Fibroblast of skin of abdomen (primary cell): Measurements from ENCODE around the gene RTP3. TPM values are rescaled to one million over a fixed set of nuclear protein-coding genes. Genes with fewer than 3 reads are reported as not detected.

ENCODE experiments used
- DNase-seq: peaks from one replicate; pipeline ENCODE4 v3.0.0-alpha.2; 2013
- polyA plus RNA-seq, 2 experiments: library from polyadenylated mRNA; unstranded; fragments of 120-200 nt; gene quantifications; one replicate each; pipeline ENCODE4 v1.2.1, GENCODE V29; 2013; ENCODE audit not compliant: insufficient read length in 2 of 2

The RTP3 gene
- polyA plus RNA-seq (2013, experiment 1 of 2; ENCODE audit: insufficient read length) = not detected
- polyA plus RNA-seq (2013, experiment 2 of 2; ENCODE audit: insufficient read length) = not detected

DNA sequence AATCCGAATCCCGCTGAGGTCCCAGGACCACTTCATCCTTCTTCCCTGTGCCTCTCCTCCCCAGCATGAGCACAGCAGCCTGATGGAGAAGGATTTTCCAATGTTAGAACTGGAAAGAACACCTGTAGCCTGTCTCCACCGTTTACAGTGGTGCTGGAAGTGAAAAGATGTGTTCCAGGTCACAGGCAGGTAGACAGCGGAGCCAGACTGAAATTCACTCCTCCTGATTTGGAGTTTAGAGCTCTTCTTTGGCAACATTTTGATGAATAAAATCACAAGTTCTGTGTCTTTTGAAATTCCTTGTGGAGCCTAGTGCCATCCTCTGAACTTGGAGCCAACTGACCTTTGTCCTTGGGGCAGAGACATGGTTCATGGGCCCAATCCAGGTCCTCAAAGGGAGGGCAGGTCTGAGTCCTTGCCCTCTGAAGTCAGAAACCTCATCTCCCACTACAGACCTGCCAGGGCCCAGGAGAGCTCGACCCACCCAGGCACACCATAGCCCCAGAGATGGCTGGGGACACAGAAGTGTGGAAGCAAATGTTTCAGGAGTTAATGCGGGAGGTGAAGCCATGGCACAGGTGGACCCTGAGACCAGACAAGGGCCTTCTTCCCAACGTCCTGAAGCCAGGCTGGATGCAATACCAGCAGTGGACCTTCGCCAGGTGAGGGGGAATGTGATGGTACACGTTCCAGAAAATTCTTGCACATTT, at the start of gene RTP3:
Gene RTP3, plus strand, starts transcription at position 421 of the 710 bp plus-strand sequence. Its CDS starts 87 bp downstream, at position 508.
- no peak for DNase-seq

DNA sequence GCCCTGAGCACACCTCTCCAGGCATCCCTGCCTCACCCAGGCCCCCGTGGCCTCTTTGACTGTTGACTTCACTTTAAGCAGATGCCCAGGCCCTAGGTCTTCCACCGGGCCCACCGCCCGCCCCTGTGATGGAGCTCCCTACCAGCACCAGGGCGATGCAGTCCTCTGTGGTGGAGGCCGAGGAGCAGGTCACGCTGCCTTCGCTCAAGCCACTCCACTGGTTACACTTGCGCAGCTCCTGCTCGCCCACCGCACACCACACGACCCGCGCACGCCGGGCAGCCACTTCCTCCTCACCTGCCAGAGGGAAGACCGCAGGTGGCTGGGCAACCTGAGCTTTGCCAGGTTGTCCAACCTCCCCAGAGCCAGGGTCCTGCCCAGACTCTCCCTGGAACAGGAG, 49.1 kb upstream of the RTP3 start:
- no peak for DNase-seq

DNA sequence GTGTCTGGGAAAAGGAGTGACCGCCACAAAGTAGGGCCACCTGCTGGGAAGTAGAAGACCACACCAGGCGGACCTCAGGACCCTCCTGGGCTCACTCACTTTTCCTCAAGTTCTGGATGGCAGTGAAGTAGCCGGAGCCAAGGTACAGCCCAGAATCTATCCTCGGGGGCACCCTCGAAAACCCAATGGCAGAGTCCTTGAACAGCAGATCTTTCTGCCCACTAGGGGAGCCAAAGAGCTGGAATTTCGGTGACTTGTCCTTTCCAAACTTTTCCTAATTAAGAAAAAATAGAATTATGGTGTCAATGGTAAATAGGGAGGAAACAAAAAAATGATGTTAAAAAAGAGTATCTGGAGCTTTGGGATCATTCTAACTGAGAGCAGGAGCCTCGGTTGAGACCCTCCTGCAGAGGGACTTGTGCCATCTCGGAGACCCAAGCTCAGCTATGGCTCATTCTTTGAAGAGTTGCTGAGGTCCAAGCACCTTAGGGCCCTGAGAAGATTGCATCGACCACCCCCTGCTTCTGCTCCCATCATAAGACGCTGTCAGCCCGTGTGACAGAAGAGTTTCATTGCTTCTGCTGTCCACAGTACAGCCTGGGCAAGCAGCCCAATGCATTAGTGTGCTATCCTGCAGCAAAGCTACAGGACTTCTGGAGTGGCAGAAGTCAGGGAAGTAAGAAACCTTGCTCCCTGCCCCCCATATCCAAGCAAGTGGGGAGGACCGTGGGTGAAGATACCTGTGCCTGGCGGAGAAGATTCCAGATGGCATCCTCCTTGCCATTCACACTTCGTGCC, 47.8 kb upstream of the RTP3 start:
- no peak for DNase-seq

DNA sequence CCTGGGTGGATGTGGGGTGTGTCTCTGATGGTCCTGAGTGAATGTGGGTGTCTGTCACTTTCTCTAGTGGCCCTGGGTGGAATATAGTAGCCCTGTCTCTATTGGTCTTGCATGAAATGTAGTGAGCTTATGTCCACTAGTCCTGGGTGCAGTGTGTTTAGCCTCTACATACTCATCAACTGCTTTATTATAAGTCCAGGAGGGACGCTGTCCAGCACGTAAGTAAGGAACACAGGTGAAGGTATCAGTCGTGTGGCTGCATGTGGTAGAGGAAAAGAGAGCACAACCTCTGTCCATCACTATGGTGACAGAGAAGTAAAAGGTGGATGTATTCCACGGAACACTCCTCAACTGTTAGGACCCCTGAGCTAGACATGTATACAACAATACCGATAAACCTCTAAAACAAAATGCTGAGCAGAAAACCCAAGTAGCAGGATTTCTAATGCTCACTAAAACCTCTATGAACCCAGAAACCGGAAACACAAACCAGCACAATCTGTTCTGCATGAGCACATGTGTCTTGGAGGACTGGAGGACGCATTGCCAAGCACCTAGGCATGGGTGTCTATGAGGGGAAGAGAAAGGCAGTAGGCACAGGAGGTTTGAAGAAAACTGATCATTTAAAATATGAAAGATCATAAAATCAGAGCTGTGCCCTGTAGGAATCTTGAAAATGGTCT, 44.1 kb upstream of the RTP3 start:
- DNase-seq = no peak

DNA sequence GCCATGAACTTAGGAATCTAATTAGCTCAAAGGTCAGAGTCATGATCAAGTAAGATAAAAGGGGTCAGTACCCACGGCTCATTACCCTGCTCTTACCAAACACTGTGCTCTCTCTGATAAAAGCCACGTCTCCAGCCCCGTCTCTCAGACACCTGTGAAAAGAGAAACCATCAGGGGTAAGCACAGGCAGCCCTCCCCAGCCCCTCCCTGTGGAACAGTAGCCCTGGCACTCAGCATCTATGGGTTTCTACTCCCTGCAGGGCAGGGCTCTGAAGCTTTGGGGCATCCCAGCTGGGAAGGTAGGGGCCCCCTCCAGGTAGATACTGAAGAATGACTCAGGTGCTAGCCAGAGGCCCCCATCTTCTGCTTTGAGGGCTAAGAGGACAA, 43.6 kb upstream of the RTP3 start:
- no peak for DNase-seq

DNA sequence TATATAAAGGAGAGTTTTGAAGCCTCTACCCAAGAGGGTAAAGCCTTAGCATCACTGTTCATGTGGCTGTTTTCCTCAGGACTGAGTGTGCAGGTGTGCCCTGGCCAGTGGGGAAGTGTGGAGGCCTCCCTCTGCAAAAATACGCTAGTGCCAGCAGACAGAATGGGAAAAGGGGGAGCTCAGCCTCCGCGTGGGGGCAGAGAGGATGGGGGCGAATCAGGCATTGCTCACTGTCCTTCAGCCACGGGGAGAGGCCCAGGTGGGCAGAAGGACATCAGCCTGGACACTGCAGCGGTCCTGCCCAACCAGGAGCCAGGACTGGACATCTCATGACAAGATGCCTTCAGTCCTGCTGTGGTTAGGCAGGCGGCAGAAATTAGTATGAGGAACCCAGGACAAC, 43.2 kb upstream of the RTP3 start:
- no peak for DNase-seq

DNA sequence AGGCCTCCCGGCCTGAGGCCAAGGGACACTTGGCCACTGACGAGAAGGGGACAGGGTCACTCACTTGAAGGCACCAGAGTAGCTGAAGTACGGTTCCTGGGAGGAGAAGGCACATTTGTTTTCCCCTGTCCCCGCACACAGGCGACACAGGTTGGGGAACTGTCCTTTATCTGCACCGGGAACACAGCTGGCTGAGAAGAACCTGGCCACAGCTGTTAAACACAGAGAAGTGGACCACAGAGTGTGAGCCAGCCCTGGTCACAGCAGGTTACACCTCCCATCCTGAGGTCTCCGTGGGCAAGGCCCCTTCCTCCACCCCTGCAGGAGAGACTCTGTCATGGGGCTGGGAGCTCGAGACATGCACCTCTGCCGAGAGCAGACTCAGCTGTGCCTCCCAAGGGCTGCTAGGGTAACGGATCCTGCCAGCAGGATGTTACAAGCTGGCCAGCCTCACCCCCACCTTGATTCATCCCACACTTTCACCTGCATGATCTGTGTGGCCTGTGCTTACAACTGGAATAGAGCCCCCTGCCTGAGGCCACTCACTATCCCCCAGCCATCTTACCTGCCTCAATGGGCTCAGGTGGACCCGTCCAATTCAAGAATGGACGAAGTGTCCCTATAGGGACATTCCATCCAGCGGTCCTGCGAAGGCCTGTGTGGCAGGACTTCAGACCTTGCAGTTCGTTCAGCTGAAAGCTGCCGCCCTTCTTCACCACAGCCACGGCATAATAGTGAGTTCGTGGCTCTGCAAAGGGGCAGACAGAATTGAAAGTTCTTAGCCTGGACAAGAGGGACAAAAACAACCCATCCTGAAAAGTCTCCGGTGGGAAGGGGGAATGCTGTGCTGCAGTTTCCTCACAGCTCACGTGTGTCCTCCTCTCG, 42.3 kb upstream of the RTP3 start:
- DNase-seq = no peak

DNA sequence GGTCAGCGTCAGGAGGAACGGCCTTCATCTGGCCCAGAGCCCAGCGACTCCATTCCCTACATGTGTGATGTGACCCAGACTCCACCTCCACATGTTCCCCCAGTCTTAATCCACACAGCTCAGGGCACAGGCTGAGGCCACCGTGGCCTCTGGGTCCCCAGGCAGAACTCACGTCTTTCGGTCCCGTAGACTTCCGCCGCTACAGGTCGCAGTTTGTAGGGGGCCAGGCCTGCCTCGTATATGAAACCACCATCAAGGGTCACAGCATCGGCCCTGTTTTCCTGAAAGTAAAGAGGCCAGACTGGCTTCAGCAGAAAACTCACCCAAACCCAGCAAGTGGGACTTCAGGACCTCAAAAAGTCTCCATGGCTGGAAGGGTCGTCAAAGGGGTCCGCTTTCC, 41.7 kb upstream of the RTP3 start:
- no peak for DNase-seq

DNA sequence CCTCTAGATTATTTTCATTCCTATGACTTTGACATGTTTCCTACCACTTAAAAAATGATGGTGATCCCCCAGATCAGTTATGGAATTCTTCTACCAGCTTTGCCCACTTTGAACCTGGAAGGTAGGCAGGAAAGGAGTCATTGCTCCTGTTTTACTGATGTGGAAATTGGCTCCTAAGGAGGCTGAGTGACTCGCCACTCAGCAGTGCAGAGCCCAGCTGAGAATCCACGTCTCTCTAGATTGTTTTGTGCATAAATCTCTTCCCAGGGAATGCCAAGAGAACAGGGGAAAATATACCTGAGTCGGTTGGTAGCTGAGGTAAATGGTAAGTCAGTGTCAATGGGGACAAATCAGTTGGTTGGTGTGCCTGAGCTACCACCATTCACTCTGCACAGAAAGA, 37.7 kb upstream of the RTP3 start:
- no peak for DNase-seq

DNA sequence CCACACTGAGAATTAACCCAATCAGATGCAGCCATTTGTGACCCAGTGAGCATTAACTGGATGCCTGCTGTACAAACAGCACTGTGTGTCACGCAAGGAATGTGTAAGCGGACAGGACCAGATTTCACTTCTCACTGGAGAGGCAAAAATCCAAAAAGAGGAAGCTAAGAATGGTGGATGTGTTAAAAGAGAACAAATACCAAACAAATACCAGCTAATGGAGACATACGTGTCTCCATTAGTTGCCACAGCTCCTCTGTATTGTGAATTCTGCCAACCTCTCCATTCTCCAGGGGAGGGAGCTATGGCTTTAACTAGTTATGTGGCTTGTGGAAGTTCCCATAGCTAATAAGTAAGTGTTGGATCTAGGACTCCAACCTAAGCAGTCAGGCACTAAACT, 35.7 kb upstream of the RTP3 start:
- DNase-seq = no peak

DNA sequence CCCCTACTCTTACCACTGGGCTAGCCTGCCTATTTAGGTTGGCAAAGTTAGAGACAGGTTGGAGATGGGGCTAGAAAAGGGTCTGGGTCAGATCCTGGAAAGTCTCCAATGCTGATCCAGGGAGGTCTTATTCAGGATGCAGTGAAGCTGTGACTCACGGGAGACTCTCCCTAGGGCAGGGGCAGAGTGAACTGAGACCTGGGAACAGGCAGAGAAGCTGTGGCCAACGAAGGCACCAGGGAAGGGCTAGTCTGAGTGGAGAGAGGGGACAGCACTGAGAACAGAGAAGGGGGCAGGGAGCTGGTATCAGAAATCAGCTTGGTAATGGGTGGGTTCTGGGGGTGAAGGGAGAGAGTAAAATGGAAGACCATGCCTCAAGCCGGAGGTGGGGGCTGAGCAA, 35.3 kb upstream of the RTP3 start:
- no peak for DNase-seq

DNA sequence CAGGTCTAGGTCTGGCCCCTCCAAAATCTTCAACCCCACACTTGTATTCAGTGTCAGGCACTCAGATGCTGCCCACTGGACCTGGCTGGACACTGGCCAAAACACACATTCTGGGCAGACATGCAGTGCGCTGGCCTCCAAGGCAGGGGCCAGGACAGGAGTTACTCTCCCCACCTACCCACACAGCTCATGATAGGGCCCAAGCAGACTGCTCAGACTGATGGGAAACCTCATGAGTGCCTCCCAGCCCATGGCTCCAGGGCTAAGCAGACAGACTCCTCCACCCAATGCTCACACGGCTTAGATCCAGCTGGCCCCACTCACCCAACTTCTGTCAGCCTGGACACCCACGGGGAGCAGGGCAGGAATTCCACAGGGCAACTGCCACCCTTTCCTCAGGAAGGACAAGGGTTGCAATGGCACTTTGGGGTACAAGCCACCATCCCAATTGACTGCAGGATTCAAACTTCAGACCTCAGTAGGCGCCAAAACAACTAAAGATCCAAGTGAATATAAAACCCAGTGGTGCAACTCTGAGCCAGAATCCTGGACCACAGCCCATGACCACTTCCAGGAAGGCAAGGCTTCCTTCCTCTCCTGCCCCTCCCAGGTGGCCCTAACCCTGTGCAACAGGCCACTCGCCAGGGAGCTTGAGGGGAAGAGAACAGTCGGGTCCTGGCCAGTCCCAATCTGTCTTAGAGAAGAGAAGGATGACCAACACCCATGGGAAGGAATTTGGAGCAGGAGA, 34.5 kb upstream of the RTP3 start:
- no peak for DNase-seq

DNA sequence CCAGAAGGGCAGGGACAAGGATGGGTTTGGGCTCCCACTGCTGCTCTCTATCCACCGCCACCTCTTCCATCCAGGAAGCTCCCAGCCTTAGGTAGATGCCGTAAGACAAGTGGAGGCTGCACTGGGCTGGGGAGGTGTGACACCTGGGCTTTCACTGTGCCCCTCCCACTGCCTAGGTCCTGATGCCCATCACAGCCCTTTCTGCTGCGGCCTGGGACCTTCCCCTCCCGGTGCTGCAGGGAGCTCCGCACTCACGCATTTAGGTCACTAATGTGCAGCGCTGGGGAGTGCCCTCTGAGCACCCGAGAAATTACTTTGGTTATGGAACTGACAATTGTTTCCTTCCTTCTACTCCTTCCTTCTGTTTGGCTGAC, 33.9 kb upstream of the RTP3 start:
- no peak for DNase-seq

DNA sequence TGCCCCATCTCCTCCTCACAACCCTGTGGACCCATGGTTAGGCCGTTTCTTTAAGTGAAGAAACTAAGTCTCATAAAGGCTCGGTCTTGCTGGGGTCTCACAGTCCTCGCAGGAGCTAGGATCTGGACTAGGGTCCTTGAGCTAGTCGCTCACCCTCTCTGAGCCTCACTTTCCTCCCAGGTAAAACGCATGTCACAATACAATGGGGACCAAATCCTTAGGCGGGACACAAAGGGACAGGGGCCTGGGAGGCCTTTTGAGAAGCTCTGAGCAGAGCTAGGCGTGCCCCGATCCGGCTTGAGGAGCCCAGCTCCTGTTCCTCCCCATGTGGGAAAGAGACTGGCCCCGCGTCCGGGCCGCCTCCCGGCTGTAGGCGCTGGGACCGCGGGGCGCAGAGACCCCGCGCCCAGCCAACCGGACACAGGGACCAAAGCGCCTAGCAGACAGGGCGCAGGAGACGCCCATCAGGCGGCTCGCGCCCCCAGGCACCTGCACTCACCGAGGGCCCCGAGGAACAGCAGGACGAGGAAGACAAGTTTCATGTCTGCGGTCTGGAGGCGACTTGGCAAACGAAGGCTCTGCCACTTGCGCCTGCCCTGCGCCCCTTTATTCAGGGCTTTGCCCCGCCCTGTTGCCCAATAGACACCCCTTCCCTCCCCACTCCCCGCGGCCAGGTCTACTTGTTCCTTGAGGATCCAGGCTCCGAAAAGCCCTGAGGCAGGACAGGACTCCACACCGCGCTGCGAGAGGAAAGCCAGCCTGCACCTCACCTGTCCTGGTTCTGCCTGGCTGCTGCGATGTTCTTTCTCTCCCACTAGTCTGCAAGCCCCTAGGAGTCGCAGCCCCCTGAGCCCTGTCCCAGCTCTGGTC, 33.2 kb upstream of the RTP3 start, which contains the start of gene LTF:
Gene LTF, minus strand, starts transcription at position 580 of the 870 bp plus-strand sequence. Its CDS starts 38 bp downstream, at position 542.
- DNase-seq = no peak

DNA sequence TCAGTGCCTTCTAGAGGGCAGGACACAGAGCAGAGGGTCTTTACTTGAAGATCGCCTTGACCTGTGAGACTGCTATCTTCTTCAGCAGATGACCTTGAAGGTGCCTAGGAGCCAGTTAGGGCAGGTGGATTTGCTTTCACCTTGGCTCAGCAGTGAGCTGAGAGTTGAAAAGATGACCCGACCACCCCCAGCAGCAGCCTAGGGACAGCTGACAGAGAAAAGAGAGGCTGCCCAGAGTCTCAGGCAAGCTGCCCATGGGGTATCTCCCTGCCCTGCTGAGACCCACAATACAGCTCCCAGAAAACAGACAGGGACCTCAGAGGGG, 32.6 kb upstream of the RTP3 start:
- no peak for DNase-seq

DNA sequence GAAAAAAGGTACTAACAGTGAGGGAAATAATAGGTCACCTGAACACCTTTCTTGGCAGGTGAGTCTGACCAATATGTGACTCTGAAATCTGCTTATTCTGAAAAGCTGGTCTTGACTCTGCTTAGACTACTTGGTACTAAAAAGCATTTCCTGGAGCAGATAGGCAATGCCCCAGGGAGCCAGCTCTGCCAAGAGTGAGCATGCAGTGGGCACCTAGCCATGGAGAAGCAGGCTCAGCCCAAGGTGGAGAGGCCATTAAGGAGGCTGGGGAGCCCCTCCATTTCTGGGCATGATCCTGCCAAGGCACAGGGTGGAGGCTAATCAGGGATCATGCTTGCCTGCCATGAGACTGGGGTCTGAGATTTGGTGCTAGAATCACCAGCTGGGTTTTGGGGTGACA, 31.5 kb upstream of the RTP3 start:
- no peak for DNase-seq

DNA sequence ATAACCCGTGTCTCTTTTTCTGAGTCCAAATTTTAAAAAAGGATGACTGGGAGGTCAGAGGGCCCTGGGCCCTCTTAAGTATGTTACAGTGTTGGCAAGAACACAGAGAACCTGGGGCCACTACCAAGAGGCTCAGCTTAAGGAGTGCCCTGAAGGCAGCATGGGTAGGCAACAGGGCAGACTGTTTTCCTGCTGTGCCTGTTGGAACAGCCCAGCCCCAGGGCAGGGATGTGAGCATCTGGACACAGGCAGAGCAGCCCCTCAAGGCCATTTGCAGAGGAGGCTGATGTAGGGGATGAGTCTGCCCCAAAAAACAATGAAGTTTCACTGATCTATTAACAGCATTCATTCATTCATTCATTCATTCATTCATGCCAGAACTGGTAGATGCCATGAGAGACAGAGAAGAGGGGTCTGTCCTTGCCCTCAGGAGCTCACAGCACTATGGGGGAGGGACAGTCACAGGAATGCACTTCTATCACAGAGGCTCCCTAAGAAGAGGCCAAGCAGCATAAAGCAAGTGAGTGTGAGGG, 30.8 kb upstream of the RTP3 start:
- DNase-seq = no peak

DNA sequence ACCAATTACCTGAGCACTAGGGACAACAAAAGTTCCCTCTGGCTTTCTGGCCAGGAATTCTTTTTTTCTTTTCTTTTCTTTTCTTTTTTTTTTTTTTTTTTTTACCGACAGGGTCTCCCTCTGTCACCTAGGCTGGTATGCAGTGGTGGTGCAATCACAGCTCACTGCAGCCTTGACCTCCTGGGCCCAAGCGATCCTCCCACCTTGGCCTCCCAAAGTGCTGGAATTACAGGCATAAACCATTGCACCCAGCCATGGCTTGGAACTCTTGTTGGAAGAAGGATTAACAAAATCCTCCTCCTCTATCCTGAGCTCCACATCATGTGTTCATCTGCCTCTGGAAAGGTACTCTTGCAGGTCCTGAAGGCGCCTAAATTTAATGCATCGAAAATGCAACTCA, 30.2 kb upstream of the RTP3 start:
- DNase-seq = no peak

DNA sequence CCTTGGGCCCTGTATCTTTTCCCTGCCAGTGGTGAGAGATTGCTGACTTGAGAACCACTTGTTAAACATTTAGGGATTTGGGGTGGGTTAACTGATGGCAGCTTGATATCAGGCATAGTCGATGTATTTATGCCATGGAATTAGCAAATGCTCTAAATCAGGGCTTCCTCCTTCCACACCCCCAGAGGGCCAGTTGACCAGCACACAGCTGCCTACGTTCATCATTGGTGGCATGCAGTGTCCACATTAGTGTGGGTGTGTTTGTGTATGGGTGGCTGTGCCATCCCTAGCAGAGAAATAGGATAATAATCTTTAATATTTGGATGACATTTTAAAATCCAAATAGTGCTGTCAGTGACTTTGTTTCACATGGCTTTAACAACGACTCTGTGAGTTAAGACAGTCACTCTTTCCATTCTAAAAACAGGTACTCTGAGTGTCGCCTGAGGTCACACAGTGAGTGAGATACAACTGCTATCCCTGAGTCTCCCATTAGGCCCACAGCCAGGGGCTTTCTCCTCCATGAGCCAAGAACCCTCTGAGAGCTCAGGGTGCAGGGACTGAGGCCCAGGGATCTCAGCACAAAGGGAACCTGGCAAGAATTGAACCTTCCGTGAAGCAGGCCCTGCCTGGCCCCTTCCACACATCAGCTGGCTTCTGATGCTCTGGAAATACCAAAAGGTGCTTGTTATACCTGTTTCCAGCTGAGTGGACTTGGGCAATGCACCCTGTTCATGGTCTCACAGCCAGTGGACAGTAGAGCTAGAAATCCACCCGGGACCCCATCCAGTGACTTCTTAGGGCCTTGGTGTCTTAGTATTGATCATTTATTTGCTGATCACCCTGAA, 28.8 kb upstream of the RTP3 start:
- DNase-seq = no peak
